Suppressor macrophage treated with lipopolysaccharide for 1 hour (primary cell): ENCODE data around the gene SCYL1.

Experiments
- DNase-seq, 3 donors: peaks; one replicate each; pipeline ENCODE4 v3.0.0-alpha.2; 2020 to 2022

The SCYL1 gene

GRCh38 chr11:65537620-65538231 is 12.8 kb downstream of the SCYL1 start:
- DNase-seq, result no peak

GRCh38 chr11:65538232-65538914 is 13.5 kb downstream of the SCYL1 start:
- DNase-seq, result no peak

GRCh38 chr11:65538915-65539743 is 14.2 kb downstream of the SCYL1 start:
- DNase-seq, result no peak

GRCh38 chr11:65539744-65540289 is 14.9 kb downstream of the SCYL1 start:
- no peak for DNase-seq

GRCh38 chr11:65540290-65541092 is 15.6 kb downstream of the SCYL1 start:
- DNase-seq, result peak; percentile 96 to 98 (median 96)

- DNase-seq, result no peak
These were observed 16.5 kb downstream of the SCYL1 start for GRCh38 chr11:65541093-65541982.

- DNase-seq, result no peak
These were observed 18.0 kb downstream of the SCYL1 start for GRCh38 chr11:65542738-65543390.

GRCh38 chr11:65545853-65546216 is 21.0 kb downstream of the SCYL1 start:
- no peak for DNase-seq

GRCh38 chr11:65546217-65546958 is 21.5 kb downstream of the SCYL1 start:
- peak; percentile 83 to 95 (median 91) for DNase-seq

- DNase-seq, result no peak
These were observed 22.7 kb downstream of the SCYL1 start for GRCh38 chr11:65547446-65548125.

GRCh38 chr11:65548395-65548794 is 23.5 kb downstream of the SCYL1 start:
- DNase-seq, result no peak

- peak; percentile 38 to 64 (median 48) for DNase-seq
These were observed 24.2 kb downstream of the SCYL1 start for GRCh38 chr11:65549096-65549495.

- peak; percentile 37 to 69 (median 46) for DNase-seq
These were observed 26.9 kb downstream of the SCYL1 start for GRCh38 chr11:65551572-65552387.

GRCh38 chr11:65552388-65552951 is 27.6 kb downstream of the SCYL1 start:
- DNase-seq, result peak; percentile 63 to 77 (median 75)

GRCh38 chr11:65553301-65554001 is 28.6 kb downstream of the SCYL1 start:
- DNase-seq, result peak; percentile 51 to 84 (median 56)

- no peak for DNase-seq
These were observed 29.4 kb downstream of the SCYL1 start for GRCh38 chr11:65554057-65554818.
